Cardiac muscle cell (in vitro differentiated cells and primary cell): Measurements from ENCODE around the gene KCNQ2. TPM values are rescaled to one million over a fixed set of nuclear protein-coding genes. Genes with fewer than 3 reads are reported as not detected.

Experiments
- DNase-seq, 2 donors: peaks; one replicate each; pipeline versions ENCODE4 v3.0.0 to v3.0.0-alpha.2; 2010 to 2017; ENCODE audit warnings: low read depth in 1 of 2, low spot score in 1 of 2
- H3K27ac ChIP-seq: fragments of 200-600 bp; sonication (generic); 2 replicates; pipeline ENCODE4 v1.5.1; 2016
- H3K27me3 ChIP-seq: fragments of 200-600 bp; sonication (generic); 2 replicates; pipeline ENCODE4 v1.6.0; 2016; ENCODE audit warnings: control low read depth
- H3K36me3 ChIP-seq: fragments of 200-600 bp; sonication (generic); 2 replicates; pipeline ENCODE4 v1.5.1; 2016; ENCODE audit warnings: control low read depth
- H3K4me1 ChIP-seq: fragments of 200-600 bp; sonication (generic); 2 replicates; pipeline ENCODE4 v1.8.1; 2017; ENCODE audit warnings: low read depth, mild to moderate bottlenecking, mixed run types
- H3K4me3 ChIP-seq: fragments of 200-600 bp; sonication (generic); 2 replicates; pipeline ENCODE4 v1.5.1; 2016; ENCODE audit warnings: mild to moderate bottlenecking
- H3K9me3 ChIP-seq: fragments of 200-600 bp; sonication (generic); 2 replicates; pipeline ENCODE4 v1.5.1; 2017; ENCODE audit warnings: low read depth, mild to moderate bottlenecking, control low read depth
- CTCF ChIP-seq: IDR thresholded peaks from 2 replicates; pipeline ENCODE4 v1.5.1; 2012; ENCODE audit warnings: low read depth, mild to moderate bottlenecking, low read length
- polyA plus RNA-seq: library from polyadenylated mRNA; unstranded; fragments of >200 nt; fragmentation: Nextera tagmentation; extraction: Ambion mirVana; gene quantifications from 2 replicates; pipeline ENCODE4 v1.2.1, GENCODE V29; 2016
- total RNA-seq: library from RNA; depleted of rRNA; stranded (reverse); fragments of >200 nt; gene quantifications from 2 replicates; pipeline ENCODE4 v1.2.3, GENCODE V29; 2016

The KCNQ2 gene
- total and polyA plus RNA-seq, 2 experiments from 2014 or later = 13.7 to 18.6 TPM

GRCh38 chr20:63413323-63413722 is 59.1 kb downstream of the KCNQ2 start:
- H3K9me3 ChIP-seq = no peaks in the 10 kb centered on the region
- H3K27ac ChIP-seq = no peak overlapping the region
- TF ChIP-seq CTCF = no peak
- no peak overlapping the region for H3K4me3 ChIP-seq
- no peaks in the 10 kb centered on the region for H3K27me3 ChIP-seq
- no peaks in the 10 kb centered on the region for H3K4me1 ChIP-seq
- H3K36me3 ChIP-seq = no peaks in the 10 kb centered on the region
- no peak for DNase-seq

- no peak overlapping the region for H3K27ac ChIP-seq
- H3K4me3 ChIP-seq = no peak overlapping the region
- H3K36me3 ChIP-seq = no peaks in the 10 kb centered on the region
- no peaks in the 10 kb centered on the region for H3K27me3 ChIP-seq
- no peaks in the 10 kb centered on the region for H3K4me1 ChIP-seq
- no peaks in the 10 kb centered on the region for H3K9me3 ChIP-seq
- TF ChIP-seq CTCF = no peak
- no peak for DNase-seq
Measured at GRCh38 chr20:63412889-63413288, 59.6 kb downstream of the KCNQ2 start.

GRCh38 chr20:63411898-63412631 is 60.4 kb downstream of the KCNQ2 start:
- Histone ChIP-seq H3K27me3 (no peaks in the 10 kb centered on the region), H3K4me1 (no peaks in the 10 kb centered on the region), H3K9me3 (no peaks in the 10 kb centered on the region), H3K4me3 (no peak overlapping the region), H3K27ac (no peak overlapping the region), H3K36me3 (no peaks in the 10 kb centered on the region)
- no peak for DNase-seq
- TF ChIP-seq CTCF = no peak

GRCh38 chr20:63411151-63411897 is 61.1 kb downstream of the KCNQ2 start:
- no peak for TF ChIP-seq CTCF
- H3K4me1 ChIP-seq = no peaks in the 10 kb centered on the region
- no peak overlapping the region for H3K27ac ChIP-seq
- no peaks in the 10 kb centered on the region for H3K27me3 ChIP-seq
- no peak overlapping the region for H3K4me3 ChIP-seq
- DNase-seq = no peak
- no peaks in the 10 kb centered on the region for H3K9me3 ChIP-seq
- H3K36me3 ChIP-seq = no peaks in the 10 kb centered on the region

- H3K4me3 ChIP-seq = no peak overlapping the region
- H3K36me3 ChIP-seq = no peaks in the 10 kb centered on the region
- H3K27ac ChIP-seq = no peak overlapping the region
- H3K27me3 ChIP-seq = no peaks in the 10 kb centered on the region
- no peak for DNase-seq
- H3K9me3 ChIP-seq = no peaks in the 10 kb centered on the region
- no peak for TF ChIP-seq CTCF
- no peaks in the 10 kb centered on the region for H3K4me1 ChIP-seq
Measured at GRCh38 chr20:63409834-63410435, 62.5 kb downstream of the KCNQ2 start.
